ENCODE data around the gene CCDC89. TPM values are rescaled to one million over a fixed set of nuclear protein-coding genes. Genes with fewer than 3 reads are reported as not detected.
A peak's percentile ranks its signal among the peaks of the same experiment; 100 is the strongest.

The CCDC89 gene
- total and polyA plus RNA-seq, 2 of the 13 experiments (the other 11 are each of a cell fraction or from before 2014, with no cell fraction given): 0.13 to 0.38 TPM

DNA sequence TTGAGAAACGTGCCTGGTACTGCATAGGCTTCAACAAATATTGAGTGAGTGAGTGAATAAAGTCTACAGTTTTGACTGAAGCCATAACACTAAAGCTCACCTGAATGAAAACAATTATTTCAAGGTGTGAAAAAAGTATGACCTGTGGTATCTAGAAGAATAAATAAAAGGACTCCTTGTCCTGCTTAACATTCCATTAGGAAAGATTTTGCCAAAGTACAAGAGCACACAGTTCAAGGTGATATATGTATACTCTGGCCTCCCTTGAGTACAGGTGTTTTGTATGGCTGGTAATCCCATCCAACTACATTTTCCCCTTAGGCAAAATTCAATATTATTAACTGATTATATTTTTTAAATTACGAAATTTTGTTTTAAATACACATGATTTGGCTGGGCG is 19.3 kb downstream of the CCDC89 start (continued):
- TF ChIP-seq, protein P1, sequence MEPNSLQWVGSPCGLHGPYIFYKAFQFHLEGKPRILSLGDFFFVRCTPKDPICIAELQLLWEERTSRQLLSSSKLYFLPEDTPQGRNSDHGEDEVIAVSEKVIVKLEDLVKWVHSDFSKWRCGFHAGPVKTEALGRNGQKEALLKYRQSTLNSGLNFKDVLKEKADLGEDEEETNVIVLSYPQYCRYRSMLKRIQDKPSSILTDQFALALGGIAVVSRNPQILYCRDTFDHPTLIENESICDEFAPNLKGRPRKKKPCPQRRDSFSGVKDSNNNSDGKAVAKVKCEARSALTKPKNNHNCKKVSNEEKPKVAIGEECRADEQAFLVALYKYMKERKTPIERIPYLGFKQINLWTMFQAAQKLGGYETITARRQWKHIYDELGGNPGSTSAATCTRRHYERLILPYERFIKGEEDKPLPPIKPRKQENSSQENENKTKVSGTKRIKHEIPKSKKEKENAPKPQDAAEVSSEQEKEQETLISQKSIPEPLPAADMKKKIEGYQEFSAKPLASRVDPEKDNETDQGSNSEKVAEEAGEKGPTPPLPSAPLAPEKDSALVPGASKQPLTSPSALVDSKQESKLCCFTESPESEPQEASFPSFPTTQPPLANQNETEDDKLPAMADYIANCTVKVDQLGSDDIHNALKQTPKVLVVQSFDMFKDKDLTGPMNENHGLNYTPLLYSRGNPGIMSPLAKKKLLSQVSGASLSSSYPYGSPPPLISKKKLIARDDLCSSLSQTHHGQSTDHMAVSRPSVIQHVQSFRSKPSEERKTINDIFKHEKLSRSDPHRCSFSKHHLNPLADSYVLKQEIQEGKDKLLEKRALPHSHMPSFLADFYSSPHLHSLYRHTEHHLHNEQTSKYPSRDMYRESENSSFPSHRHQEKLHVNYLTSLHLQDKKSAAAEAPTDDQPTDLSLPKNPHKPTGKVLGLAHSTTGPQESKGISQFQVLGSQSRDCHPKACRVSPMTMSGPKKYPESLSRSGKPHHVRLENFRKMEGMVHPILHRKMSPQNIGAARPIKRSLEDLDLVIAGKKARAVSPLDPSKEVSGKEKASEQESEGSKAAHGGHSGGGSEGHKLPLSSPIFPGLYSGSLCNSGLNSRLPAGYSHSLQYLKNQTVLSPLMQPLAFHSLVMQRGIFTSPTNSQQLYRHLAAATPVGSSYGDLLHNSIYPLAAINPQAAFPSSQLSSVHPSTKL (CRISPR knock-in tag; IDR thresholded peaks at IDR 0.05): peak; percentile 40; the same call in 1 of the 2 replicates
- TF ChIP-seq TBX3 (IDR thresholded peaks at IDR 0.05; ENCODE audit: borderline replicate concordance) (peak; percentile 30; the same call in 1 of the 2 replicates), SOX5 (CRISPR knock-in tag; IDR thresholded peaks at IDR 0.05; ENCODE audit: borderline replicate concordance) (peak; percentile 44; the same call in 1 of the 2 replicates), SOX13 (IDR thresholded peaks at IDR 0.05) (no peak), SOX13 (CRISPR knock-in tag; conservative IDR thresholded peaks at IDR 0.05 in 1 of 2, IDR thresholded peaks at IDR 0.05 in 1 of 2) (peak in 1 of 2 experiments; percentile 51; a peak in 1 of 4 replicates), SOX6 (IDR thresholded peaks at IDR 0.05) (no peak), SOX6 (CRISPR knock-in tag; IDR thresholded peaks at IDR 0.05) (peak; percentile 31; the same call in 1 of the 2 replicates), BCL6 (CRISPR knock-in tag; IDR thresholded peaks at IDR 0.05) (0 out of 2 replicates have a peak, but pooled peaks have one; percentile 8), ESRRA (CRISPR knock-in tag; IDR thresholded peaks at IDR 0.05; ENCODE audit: low read depth) (0 out of 2 replicates have a peak, but pooled peaks have one; percentile 39), GATAD2A (CRISPR knock-in tag; IDR thresholded peaks at IDR 0.05) (0 out of 2 replicates have a peak, but pooled peaks have one; percentile 32)
- TF ChIP-seq, protein P2, sequence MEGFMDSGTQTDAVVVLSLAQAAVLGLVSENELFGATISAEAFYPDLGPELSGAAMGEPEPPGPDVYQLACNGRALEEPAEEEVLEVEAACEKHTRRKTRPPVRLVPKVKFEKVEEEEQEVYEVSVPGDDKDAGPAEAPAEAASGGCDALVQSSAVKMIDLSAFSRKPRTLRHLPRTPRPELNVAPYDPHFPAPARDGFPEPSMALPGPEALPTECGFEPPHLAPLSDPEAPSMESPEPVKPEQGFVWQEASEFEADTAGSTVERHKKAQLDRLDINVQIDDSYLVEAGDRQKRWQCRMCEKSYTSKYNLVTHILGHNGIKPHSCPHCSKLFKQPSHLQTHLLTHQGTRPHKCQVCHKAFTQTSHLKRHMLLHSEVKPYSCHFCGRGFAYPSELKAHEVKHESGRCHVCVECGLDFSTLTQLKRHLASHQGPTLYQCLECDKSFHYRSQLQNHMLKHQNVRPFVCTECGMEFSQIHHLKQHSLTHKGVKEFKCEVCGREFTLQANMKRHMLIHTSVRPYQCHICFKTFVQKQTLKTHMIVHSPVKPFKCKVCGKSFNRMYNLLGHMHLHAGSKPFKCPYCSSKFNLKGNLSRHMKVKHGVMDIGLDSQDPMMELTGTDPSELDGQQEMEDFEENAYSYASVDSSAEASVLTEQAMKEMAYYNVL (CRISPR knock-in tag; IDR thresholded peaks at IDR 0.05; ENCODE audit: borderline replicate concordance): 0 out of 2 replicates have a peak, but pooled peaks have one; percentile 26

All from HepG2 (cell line).